Peyer's patch (tissue), 4 donors: ENCODE results near the gene CXCL1. TPM values are rescaled to one million over a fixed set of nuclear protein-coding genes. Genes with fewer than 3 reads are reported as not detected.
A peak's percentile ranks its signal among the peaks of the same experiment; 100 is the strongest.

ENCODE experiments used
- DNase-seq, 3 donors: peaks; one replicate each; pipeline ENCODE4 v3.0.0-alpha.2; 2017 to 2019
- H3K27ac ChIP-seq, 4 donors: fragments of 200-600 bp; sonication (generic); one replicate each; pipeline ENCODE4 v1.5.1; 2016 to 2019
- H3K27me3 ChIP-seq, 2 donors: fragments of 200-600 bp; sonication (generic); one replicate each; pipeline ENCODE4 v1.5.1; 2019
- H3K36me3 ChIP-seq, 3 donors: fragments of 200-600 bp; sonication (generic); one replicate each; pipeline ENCODE4 v1.5.1; 2016 to 2019
- H3K4me1 ChIP-seq, 4 donors: fragments of 200-600 bp; sonication (generic); one replicate each; pipeline ENCODE4 v1.5.1; 2016 to 2019
- H3K4me3 ChIP-seq, 4 donors: fragments of 200-600 bp; sonication (generic); 1 replicate in 3 of 4; 2 replicates in 1 of 4; pipeline ENCODE4 v1.5.1; 2016 to 2019; ENCODE audit warnings: mild to moderate bottlenecking in 1 of 4
- H3K9me3 ChIP-seq, 4 donors: fragments of 200-600 bp; sonication (generic); one replicate each; pipeline ENCODE4 v1.5.1; 2016 to 2019; ENCODE audit warnings: mild to moderate bottlenecking in 1 of 4
- POLR2A ChIP-seq, 2 donors: fragments of 450-650 bp; IDR thresholded peaks; one replicate each; pipeline ENCODE4 v1.5.1; 2017; ENCODE audit warnings: antibody characterized with exemption in 2 of 2, mild to moderate bottlenecking in 2 of 2, moderate library complexity in 2 of 2
- total RNA-seq, 4 donors: library from RNA; depleted of rRNA; stranded (reverse); fragments of >200 nt; gene quantifications; one replicate each; pipeline ENCODE4 v1.1.0, GENCODE V29; 2016
- TF ChIP-seq, protein P1 (sequence below), 6 experiments: fragments of 450-650 bp in 4 of 6; fragments of 200-600 bp in 2 of 6; sonication (generic) in 1 of 6; IDR thresholded peaks; one replicate each; pipeline ENCODE4 v1.5.1; 2017 to 2019; ENCODE audit warnings: antibody characterized with exemption in 6 of 6, mild to moderate bottlenecking in 3 of 6, moderate library complexity in 1 of 6

The CXCL1 gene
- total RNA-seq, 4 donors from 2014 or later = 4.1 to 69.3 (median 6.8) TPM

DNA sequence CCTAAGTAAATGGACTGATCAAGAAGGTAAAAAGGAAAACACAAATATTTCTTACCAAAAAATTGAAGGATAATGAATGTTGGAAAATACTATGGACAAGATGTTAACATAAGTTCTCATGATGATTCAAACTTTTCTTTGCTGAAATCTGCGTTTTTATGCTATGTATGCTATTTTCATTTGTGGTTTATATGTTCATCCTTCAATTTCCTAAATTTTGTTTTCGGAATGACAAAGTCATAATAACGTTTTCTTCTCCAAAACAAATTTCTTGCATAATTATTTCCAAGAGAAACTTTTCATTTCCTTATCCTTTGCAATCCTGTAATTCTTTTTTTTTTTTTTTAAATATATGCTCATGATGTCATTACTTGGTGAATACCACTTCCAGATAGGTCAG lies 8.3 kb upstream of the CXCL1 start:
- TF ChIP-seq, protein P1, sequence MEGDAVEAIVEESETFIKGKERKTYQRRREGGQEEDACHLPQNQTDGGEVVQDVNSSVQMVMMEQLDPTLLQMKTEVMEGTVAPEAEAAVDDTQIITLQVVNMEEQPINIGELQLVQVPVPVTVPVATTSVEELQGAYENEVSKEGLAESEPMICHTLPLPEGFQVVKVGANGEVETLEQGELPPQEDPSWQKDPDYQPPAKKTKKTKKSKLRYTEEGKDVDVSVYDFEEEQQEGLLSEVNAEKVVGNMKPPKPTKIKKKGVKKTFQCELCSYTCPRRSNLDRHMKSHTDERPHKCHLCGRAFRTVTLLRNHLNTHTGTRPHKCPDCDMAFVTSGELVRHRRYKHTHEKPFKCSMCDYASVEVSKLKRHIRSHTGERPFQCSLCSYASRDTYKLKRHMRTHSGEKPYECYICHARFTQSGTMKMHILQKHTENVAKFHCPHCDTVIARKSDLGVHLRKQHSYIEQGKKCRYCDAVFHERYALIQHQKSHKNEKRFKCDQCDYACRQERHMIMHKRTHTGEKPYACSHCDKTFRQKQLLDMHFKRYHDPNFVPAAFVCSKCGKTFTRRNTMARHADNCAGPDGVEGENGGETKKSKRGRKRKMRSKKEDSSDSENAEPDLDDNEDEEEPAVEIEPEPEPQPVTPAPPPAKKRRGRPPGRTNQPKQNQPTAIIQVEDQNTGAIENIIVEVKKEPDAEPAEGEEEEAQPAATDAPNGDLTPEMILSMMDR (IDR thresholded peaks at IDR 0.05) = no peak
- no peak for TF ChIP-seq POLR2A (IDR thresholded peaks at IDR 0.05)
- no peak for DNase-seq
- H3K4me3 ChIP-seq = no peak overlapping the region
- H3K27ac ChIP-seq = no peak overlapping the region
- H3K4me1 ChIP-seq = peaks cover 0 to 4% (median 0%) of the 10 kb centered on the region in 4 donors
- H3K27me3 ChIP-seq = no peaks in the 10 kb centered on the region
- no peaks in the 10 kb centered on the region for H3K36me3 ChIP-seq
- H3K9me3 ChIP-seq = no peaks in the 10 kb centered on the region

DNA sequence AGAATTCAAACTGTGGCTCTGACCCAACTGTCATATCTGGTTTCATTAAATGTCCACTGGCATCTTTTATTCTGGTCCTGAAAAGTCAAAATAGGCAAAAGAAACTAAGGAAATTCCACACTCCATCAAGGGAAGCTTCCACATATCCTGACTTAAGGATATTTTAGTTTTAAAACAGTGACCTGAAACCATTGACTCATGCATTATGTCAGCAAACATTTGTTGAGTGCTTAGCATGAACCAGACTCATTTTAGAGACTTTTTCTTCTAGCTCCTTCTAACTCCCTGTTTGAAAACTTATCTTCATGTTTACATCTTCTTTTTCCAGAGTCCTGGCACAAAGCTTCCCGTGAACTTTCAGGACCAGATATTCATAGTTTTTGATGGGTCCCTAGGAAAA lies 6.9 kb upstream of the CXCL1 start:
- Histone ChIP-seq H3K27me3 (no peaks in the 10 kb centered on the region), H3K36me3 (no peaks in the 10 kb centered on the region), H3K27ac (no peak overlapping the region), H3K4me3 (no peak overlapping the region), H3K4me1 (peaks cover 0 to 4% (median 0%) of the 10 kb centered on the region in 4 donors), H3K9me3 (no peaks in the 10 kb centered on the region)
- DNase-seq = no peak
- TF ChIP-seq, protein P1 (IDR thresholded peaks at IDR 0.05) = no peak
- TF ChIP-seq POLR2A (IDR thresholded peaks at IDR 0.05) = no peak

DNA sequence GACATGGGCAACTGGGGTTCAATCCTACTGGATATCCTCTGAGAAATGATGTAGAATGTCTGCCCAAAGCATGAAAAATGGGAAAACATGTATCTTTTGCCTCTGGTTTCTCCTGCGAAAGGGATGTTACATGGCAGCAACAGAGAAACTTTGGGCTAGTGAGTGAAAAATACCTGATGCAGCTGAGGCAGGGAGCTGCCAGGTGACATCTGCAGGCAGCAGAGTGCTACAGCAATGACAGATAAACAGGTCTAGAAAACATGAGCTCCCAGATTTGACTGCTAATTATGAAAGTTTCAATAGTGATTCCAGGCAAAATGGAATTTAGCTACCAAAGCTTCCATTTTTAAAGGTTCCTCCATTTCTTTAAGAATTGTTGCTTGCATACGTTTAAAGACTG lies 4.8 kb upstream of the CXCL1 start:
- TF ChIP-seq, protein P1 (IDR thresholded peaks at IDR 0.05) = peak in 3 of 6 experiments; percentile 61 to 64 (median 64)
- TF ChIP-seq POLR2A (IDR thresholded peaks at IDR 0.05) = no peak
- no peak for DNase-seq
- H3K36me3 ChIP-seq = no peaks in the 10 kb centered on the region
- peaks cover 0 to 13% (median 0%) of the 10 kb centered on the region in 4 donors for H3K4me1 ChIP-seq
- no peak overlapping the region for H3K4me3 ChIP-seq
- no peak overlapping the region for H3K27ac ChIP-seq
- H3K9me3 ChIP-seq = no peaks in the 10 kb centered on the region
- no peaks in the 10 kb centered on the region for H3K27me3 ChIP-seq

DNA sequence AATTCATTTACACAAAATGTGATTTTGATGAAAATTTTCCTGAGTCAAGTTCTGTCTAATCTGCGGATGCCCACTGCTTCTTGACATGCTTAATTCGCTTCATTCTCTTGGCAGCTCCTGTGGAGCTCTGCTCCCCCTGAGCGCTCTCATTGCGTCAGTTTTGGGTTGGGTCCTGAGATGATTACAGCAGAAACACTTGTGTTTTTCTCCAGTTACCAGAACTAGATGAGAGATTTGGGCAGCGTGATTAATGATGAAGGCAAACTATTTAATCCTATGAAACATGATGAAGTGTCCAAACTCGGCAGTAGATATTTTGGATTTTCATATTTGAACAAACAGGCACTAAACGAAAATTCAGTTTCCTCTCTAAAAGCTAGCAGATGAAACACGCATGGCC lies 4.2 kb upstream of the CXCL1 start:
- Histone ChIP-seq H3K36me3 (no peaks in the 10 kb centered on the region), H3K27ac (no peak overlapping the region), H3K27me3 (no peaks in the 10 kb centered on the region), H3K4me1 (peaks cover 0 to 12% (median 0%) of the 10 kb centered on the region in 4 donors), H3K9me3 (no peaks in the 10 kb centered on the region), H3K4me3 (no peak overlapping the region)
- no peak for TF ChIP-seq POLR2A (IDR thresholded peaks at IDR 0.05)
- TF ChIP-seq, protein P1 (IDR thresholded peaks at IDR 0.05) = no peak
- DNase-seq = no peak

DNA sequence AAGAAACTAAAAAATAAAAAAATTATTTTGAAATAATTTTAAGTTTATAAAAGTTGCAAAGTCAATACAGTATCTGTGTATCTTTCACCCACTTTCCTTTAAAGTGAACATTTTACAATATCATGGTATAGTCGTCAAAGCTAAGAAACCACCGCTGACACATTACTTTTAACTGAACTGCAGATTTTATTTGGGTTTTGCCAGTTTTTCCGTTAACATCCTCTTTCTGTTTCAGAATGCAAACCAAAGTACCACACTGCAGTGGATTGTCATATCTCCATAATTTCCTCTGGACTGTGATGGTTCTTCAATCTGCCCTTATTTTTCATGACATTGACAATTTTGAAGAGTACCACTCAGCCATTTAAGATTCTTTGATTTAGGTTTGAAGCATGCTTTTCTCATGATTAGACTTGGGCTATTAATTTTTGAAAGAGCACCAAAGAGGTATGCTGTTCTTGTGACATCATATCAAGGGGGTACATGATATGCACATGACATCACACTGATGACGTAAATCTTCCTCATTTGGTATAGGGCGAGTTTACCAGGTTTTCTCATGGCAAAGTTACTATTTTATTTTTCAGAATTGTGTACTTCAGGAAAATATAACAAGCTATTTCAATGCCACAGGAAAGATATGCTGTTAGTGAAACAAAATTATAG lies 3.6 kb upstream of the CXCL1 start:
- TF ChIP-seq POLR2A (IDR thresholded peaks at IDR 0.05) = no peak
- TF ChIP-seq, protein P1 (IDR thresholded peaks at IDR 0.05) = no peak
- peaks cover 0 to 8% (median 0%) of the 10 kb centered on the region in 4 donors for H3K4me1 ChIP-seq
- no peak overlapping the region for H3K4me3 ChIP-seq
- H3K9me3 ChIP-seq = no peaks in the 10 kb centered on the region
- no peaks in the 10 kb centered on the region for H3K27me3 ChIP-seq
- H3K27ac ChIP-seq = no peak overlapping the region
- H3K36me3 ChIP-seq = no peaks in the 10 kb centered on the region
- DNase-seq = no peak
